ENCODE data around the gene LSM14B.

- TF ChIP-seq CTCF (IDR thresholded peaks at IDR 0.05) (no peak), POLR2A (IDR thresholded peaks at IDR 0.05) (no peak)
These were observed 45.8 kb downstream of the LSM14B start for GRCh38 chr20:62168061-62168460.

All from heart left ventricle (tissue), 13 donors.